Suppressor macrophage treated with lipopolysaccharide for 4 hours (primary cell): Measurements from ENCODE around the gene PLD5.

Source experiments
- DNase-seq: peaks from one replicate; pipeline ENCODE4 v3.0.0-alpha.2; 2020

Gene PLD5

GRCh38 chr1:242034392-242034791 is 490.1 kb downstream of the PLD5 start:
- DNase-seq = no peak

DNA sequence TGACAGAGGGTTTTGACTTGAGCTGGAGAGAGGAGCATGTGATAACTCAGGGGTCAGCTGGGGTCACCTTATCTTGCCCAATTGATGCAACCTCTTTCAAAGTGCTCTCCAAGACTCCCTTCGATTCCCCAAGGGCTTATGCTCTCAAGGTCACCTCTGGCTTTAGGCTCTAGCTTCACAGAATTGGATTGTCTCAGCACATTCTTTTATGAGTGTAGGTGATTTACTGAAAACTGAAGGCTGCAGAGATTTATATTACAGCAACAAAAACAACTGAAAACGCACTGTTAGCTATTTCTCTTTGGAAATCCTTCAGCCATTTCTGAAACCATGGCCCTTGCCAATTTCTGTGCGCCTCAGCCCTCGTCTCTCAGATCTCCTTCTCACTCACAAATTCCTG is 491.1 kb downstream of the PLD5 start:
- DNase-seq = no peak
